ENCODE results near the gene SFMBT1.

The SFMBT1 gene

GRCh38 chr3:53068176-53068575 lies 22.3 kb upstream of the SFMBT1 start:
- H3K4me1 ChIP-seq (ENCODE audit: insufficient read depth, low read length, severe bottlenecking), result peaks cover 15% of the 10 kb centered on the region
- no peaks in the 10 kb centered on the region for H3K9me3 ChIP-seq (ENCODE audit: low read length)
- H2AFZ ChIP-seq (ENCODE audit: low read length), result no peak overlapping the region
- no peaks in the 10 kb centered on the region for H3F3A ChIP-seq (ENCODE audit: insufficient read depth, low read length)
- no peak overlapping the region for H3K9ac ChIP-seq (ENCODE audit: low read length)
- H3K36me3 ChIP-seq (ENCODE audit: insufficient read depth, low read length), result no peaks in the 10 kb centered on the region
- H3K27me3 ChIP-seq (ENCODE audit: insufficient read depth, low read length), result no peaks in the 10 kb centered on the region
- TF ChIP-seq, protein P1, sequence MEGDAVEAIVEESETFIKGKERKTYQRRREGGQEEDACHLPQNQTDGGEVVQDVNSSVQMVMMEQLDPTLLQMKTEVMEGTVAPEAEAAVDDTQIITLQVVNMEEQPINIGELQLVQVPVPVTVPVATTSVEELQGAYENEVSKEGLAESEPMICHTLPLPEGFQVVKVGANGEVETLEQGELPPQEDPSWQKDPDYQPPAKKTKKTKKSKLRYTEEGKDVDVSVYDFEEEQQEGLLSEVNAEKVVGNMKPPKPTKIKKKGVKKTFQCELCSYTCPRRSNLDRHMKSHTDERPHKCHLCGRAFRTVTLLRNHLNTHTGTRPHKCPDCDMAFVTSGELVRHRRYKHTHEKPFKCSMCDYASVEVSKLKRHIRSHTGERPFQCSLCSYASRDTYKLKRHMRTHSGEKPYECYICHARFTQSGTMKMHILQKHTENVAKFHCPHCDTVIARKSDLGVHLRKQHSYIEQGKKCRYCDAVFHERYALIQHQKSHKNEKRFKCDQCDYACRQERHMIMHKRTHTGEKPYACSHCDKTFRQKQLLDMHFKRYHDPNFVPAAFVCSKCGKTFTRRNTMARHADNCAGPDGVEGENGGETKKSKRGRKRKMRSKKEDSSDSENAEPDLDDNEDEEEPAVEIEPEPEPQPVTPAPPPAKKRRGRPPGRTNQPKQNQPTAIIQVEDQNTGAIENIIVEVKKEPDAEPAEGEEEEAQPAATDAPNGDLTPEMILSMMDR (IDR thresholded peaks at IDR 0.05; ENCODE audit: low read length), result no peak
- no peak for TF ChIP-seq EZH2 (IDR thresholded peaks at IDR 0.05; ENCODE audit: borderline replicate concordance, low read length)
- no peak overlapping the region for H3K27ac ChIP-seq (ENCODE audit: low read depth, low read length, poor library complexity, severe bottlenecking)
- no peaks in the 10 kb centered on the region for H3K9me2 ChIP-seq (ENCODE audit: low read depth, low read length)
- no peaks in the 10 kb centered on the region for H4K20me1 ChIP-seq (ENCODE audit: insufficient read depth, low read length)
- H3K4me3 ChIP-seq (ENCODE audit: low read depth, low read length, poor library complexity, severe bottlenecking), result no peak overlapping the region
- no peak overlapping the region for H3K4me2 ChIP-seq (ENCODE audit: low read length)
- H3K79me2 ChIP-seq (ENCODE audit: insufficient read depth, low read length), result no peaks in the 10 kb centered on the region

- Histone ChIP-seq H3K9me2 (ENCODE audit: low read depth, low read length) (no peaks in the 10 kb centered on the region), H3K36me3 (ENCODE audit: insufficient read depth, low read length) (no peaks in the 10 kb centered on the region), H3K27ac (ENCODE audit: low read depth, low read length, poor library complexity, severe bottlenecking) (no peak overlapping the region), H3K27me3 (ENCODE audit: insufficient read depth, low read length) (no peaks in the 10 kb centered on the region), H3K4me1 (ENCODE audit: insufficient read depth, low read length, severe bottlenecking) (peaks cover 10% of the 10 kb centered on the region), H2AFZ (ENCODE audit: low read length) (no peak overlapping the region), H3K79me2 (ENCODE audit: insufficient read depth, low read length) (no peaks in the 10 kb centered on the region), H3K9ac (ENCODE audit: low read length) (no peak overlapping the region), H3K4me3 (ENCODE audit: low read depth, low read length, poor library complexity, severe bottlenecking) (no peak overlapping the region), H3F3A (ENCODE audit: insufficient read depth, low read length) (no peaks in the 10 kb centered on the region), H3K4me2 (ENCODE audit: low read length) (no peak overlapping the region), H3K9me3 (ENCODE audit: low read length) (no peaks in the 10 kb centered on the region), H4K20me1 (ENCODE audit: insufficient read depth, low read length) (no peaks in the 10 kb centered on the region)
- TF ChIP-seq, protein P1 (IDR thresholded peaks at IDR 0.05; ENCODE audit: low read length), result no peak
- TF ChIP-seq EZH2 (IDR thresholded peaks at IDR 0.05; ENCODE audit: borderline replicate concordance, low read length), result no peak
These were observed 21.7 kb upstream of the SFMBT1 start for GRCh38 chr3:53067567-53067966.

DNA sequence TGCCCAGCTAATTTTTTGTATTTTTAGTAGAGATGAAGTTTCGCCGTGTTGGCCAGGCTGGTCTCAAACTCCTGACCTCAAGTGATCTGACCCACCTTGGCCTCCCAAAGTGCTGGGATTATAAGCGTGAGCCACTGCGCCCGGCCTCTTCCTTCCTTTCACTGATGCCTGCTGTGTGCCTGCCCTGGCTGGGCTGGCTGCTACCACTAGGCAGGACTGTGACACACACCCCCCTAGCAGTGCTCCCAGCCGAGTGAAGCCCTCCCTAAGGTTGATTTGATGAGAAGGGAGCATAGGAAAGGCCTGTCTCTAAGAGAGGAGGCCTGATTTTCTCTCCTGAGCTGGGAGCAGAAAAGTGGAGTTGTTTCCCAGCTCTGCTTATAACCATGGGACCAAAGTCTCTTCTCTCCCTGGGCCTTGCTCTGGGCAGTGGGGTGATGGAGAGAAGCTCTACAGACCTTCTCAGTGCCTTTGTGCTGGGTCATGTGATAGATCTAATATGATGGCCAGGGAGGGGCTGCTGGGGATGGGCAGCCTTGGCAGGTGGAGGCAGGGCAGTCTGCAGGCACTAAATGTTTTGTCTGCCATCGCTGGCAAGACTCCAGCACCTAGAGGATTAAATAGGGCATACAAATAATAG lies 20.1 kb upstream of the SFMBT1 start:
- H3K9ac ChIP-seq (ENCODE audit: low read length), result no peak overlapping the region
- no peak overlapping the region for H2AFZ ChIP-seq (ENCODE audit: low read length)
- H3K4me2 ChIP-seq (ENCODE audit: low read length), result no peak overlapping the region
- no peaks in the 10 kb centered on the region for H3K9me2 ChIP-seq (ENCODE audit: low read depth, low read length)
- H3K4me3 ChIP-seq (ENCODE audit: low read depth, low read length, poor library complexity, severe bottlenecking), result no peak overlapping the region
- no peak for TF ChIP-seq EZH2 (IDR thresholded peaks at IDR 0.05; ENCODE audit: borderline replicate concordance, low read length)
- TF ChIP-seq, protein P1 (IDR thresholded peaks at IDR 0.05; ENCODE audit: low read length), result no peak
- no peaks in the 10 kb centered on the region for H3K79me2 ChIP-seq (ENCODE audit: insufficient read depth, low read length)
- no peaks in the 10 kb centered on the region for H4K20me1 ChIP-seq (ENCODE audit: insufficient read depth, low read length)
- H3K9me3 ChIP-seq (ENCODE audit: low read length), result no peaks in the 10 kb centered on the region
- H3K27ac ChIP-seq (ENCODE audit: low read depth, low read length, poor library complexity, severe bottlenecking), result no peak overlapping the region
- peaks cover 4% of the 10 kb centered on the region; the same call in 1 of the 2 replicates for H3K27me3 ChIP-seq (ENCODE audit: insufficient read depth, low read length)
- H3K36me3 ChIP-seq (ENCODE audit: insufficient read depth, low read length), result no peaks in the 10 kb centered on the region
- no peaks in the 10 kb centered on the region for H3K4me1 ChIP-seq (ENCODE audit: insufficient read depth, low read length, severe bottlenecking)
- no peaks in the 10 kb centered on the region for H3F3A ChIP-seq (ENCODE audit: insufficient read depth, low read length)
